HepG2 (cell line): ENCODE results near the gene NDUFS1. TPM values are rescaled to one million over a fixed set of nuclear protein-coding genes. Genes with fewer than 3 reads are reported as not detected.

Source experiments
- ARID5B ChIP-seq: IDR thresholded peaks from 2 replicates; pipeline ENCODE4 v1.4.0; 2020; ENCODE audit warnings: mild to moderate bottlenecking, missing genetic modification reagents
- ARNT2 ChIP-seq: sonication (generic); formaldehyde crosslinking; IDR thresholded peaks from 2 replicates; pipeline ENCODE4 v1.8.0; 2022; ENCODE audit warnings: mild to moderate bottlenecking, low read depth, missing genetic modification reagents, moderate library complexity
- FOXJ3 ChIP-seq: sonication (generic); formaldehyde crosslinking; IDR thresholded peaks from 2 replicates; pipeline ENCODE4 v1.4.0; 2020; ENCODE audit warnings: missing genetic modification reagents, mild to moderate bottlenecking, borderline replicate concordance
- IRX3 ChIP-seq: sonication (generic); formaldehyde crosslinking; IDR thresholded peaks from 2 replicates; pipeline ENCODE4 v1.8.1; 2023; ENCODE audit warnings: mild to moderate bottlenecking, low read depth, missing genetic modification reagents, borderline replicate concordance
- MXD4 ChIP-seq: IDR thresholded peaks from 2 replicates; pipeline ENCODE4 v1.6.1; 2016; ENCODE audit warnings: mild to moderate bottlenecking, missing biosample characterization, missing genetic modification reagents
- MZF1 ChIP-seq: sonication (generic); formaldehyde crosslinking; IDR thresholded peaks from 2 replicates; pipeline ENCODE4 v1.8.1; 2023; ENCODE audit warnings: mild to moderate bottlenecking, missing genetic modification reagents, borderline replicate concordance
- NFKBIZ ChIP-seq: IDR thresholded peaks from 2 replicates; pipeline ENCODE4 v1.6.1; 2018; ENCODE audit warnings: missing genetic modification reagents, missing compliant biosample characterization
- PLSCR1 ChIP-seq: sonication (generic); formaldehyde crosslinking; IDR thresholded peaks from 2 replicates; pipeline ENCODE4 v1.5.0; 2020; ENCODE audit warnings: missing genetic modification reagents, mild to moderate bottlenecking, borderline replicate concordance
- PPARG ChIP-seq: conservative IDR thresholded peaks from 2 replicates; pipeline ENCODE4 v1.6.1; 2016; ENCODE audit warnings: missing biosample characterization, missing genetic modification reagents
- RARG ChIP-seq: sonication (generic); formaldehyde crosslinking; IDR thresholded peaks from 2 replicates; pipeline ENCODE4 v1.4.0; 2020; ENCODE audit warnings: low read depth, mild to moderate bottlenecking, missing genetic modification reagents
- SMAD3 ChIP-seq: sonication (generic); formaldehyde crosslinking; IDR thresholded peaks from 2 replicates; pipeline ENCODE4 v1.4.0; 2020; ENCODE audit warnings: missing genetic modification reagents
- SSRP1 ChIP-seq: IDR thresholded peaks from 2 replicates; pipeline ENCODE4 v1.6.1; 2016; ENCODE audit warnings: control low read depth
- TCF7L2 ChIP-seq: IDR thresholded peaks from 2 replicates; pipeline ENCODE4 v1.6.1; 2011; ENCODE audit warnings: mild to moderate bottlenecking, low read depth, low read length, moderate library complexity
- TSC22D2 ChIP-seq: sonication (generic); formaldehyde crosslinking; IDR thresholded peaks from 2 replicates; pipeline ENCODE4 v1.5.1; 2020; ENCODE audit warnings: missing genetic modification reagents, mild to moderate bottlenecking, borderline replicate concordance
- ZHX2 ChIP-seq, 2 experiments: sonication (generic) in 1 of 2; formaldehyde crosslinking in 1 of 2; IDR thresholded peaks; 2 replicates each; pipeline versions ENCODE4 v1.6.1 to v1.9.0; 2014 to 2022; ENCODE audit warnings: antibody characterized with exemption in 1 of 2, borderline replicate concordance in 1 of 2, inconsistent platforms in 1 of 2, low read depth in 1 of 2, missing genetic modification reagents in 1 of 2
- ZNF10 ChIP-seq: sonication (generic); formaldehyde crosslinking; IDR thresholded peaks from 2 replicates; pipeline ENCODE4 v1.4.0; 2020; ENCODE audit warnings: mild to moderate bottlenecking, low read depth, missing genetic modification reagents, borderline replicate concordance
- ZNF124 ChIP-seq: sonication (generic); formaldehyde crosslinking; IDR thresholded peaks from 2 replicates; pipeline ENCODE4 v1.4.0; 2020; ENCODE audit warnings: missing genetic modification reagents
- ZNF282 ChIP-seq: fragments of 450-650 bp; IDR thresholded peaks from 2 replicates; pipeline ENCODE4 v1.6.1; 2018; ENCODE audit not compliant: partially characterized antibody
- ZNF331 ChIP-seq: sonication (generic); formaldehyde crosslinking; IDR thresholded peaks from 2 replicates; pipeline ENCODE4 v1.4.0; 2020; ENCODE audit warnings: missing genetic modification reagents
- ZNF792 ChIP-seq: IDR thresholded peaks from 2 replicates; pipeline ENCODE4 v1.6.1; 2016
- polyA plus RNA-seq, 8 experiments: library from polyadenylated mRNA; depleted of rRNA in 3 of 8; stranded (reverse) in 7 of 8; unstranded in 1 of 8; fragments of >200 nt; fragmentation: Illumina TruSeq in 4 of 8; extraction: Trizol in 4 of 8; gene quantifications; 2 replicates each; pipeline versions ENCODE4 v1.2.1 to v1.2.3, GENCODE V29; 2011 to 2016; ENCODE audit warnings: low read depth in 4 of 8, missing spikeins in 1 of 8, mixed read lengths in 1 of 8; ENCODE audit not compliant: insufficient read depth in 1 of 8
- total RNA-seq, 5 experiments: library from RNA; depleted of rRNA; stranded (reverse); fragments of >200 nt; fragmentation: Illumina TruSeq; extraction: Trizol; gene quantifications; 2 replicates each; pipeline ENCODE4 v1.2.3, GENCODE V29; 2016; ENCODE audit warnings: low read depth in 1 of 5

Gene NDUFS1
- total and polyA plus RNA-seq, 2 of the 13 experiments (the other 11 are each of a cell fraction or from before 2014, with no cell fraction given) = 139 to 242 TPM

GRCh38 chr2:206160125-206160806, 1.0 kb upstream of the NDUFS1 start (continued):
- no peak for TF ChIP-seq PLSCR1
- TF ChIP-seq ZHX2 (IDR thresholded peaks at IDR 0.05; ENCODE audit: low read depth) = no peak
- no peak for TF ChIP-seq ZHX2 (CRISPR knock-in tag; IDR thresholded peaks at IDR 0.05; ENCODE audit: borderline replicate concordance)
- TF ChIP-seq NFKBIZ (CRISPR knock-in tag) = 0 out of 2 replicates have a peak, but pooled peaks have one; percentile 45
- no peak for TF ChIP-seq ZNF282
- no peak for TF ChIP-seq PPARG (CRISPR knock-in tag)
- TF ChIP-seq ARNT2 (CRISPR knock-in tag) = no peak
- TF ChIP-seq RARG (CRISPR knock-in tag) = no peak
- TF ChIP-seq ZNF331 (CRISPR knock-in tag) = no peak
- no peak; the same call in 1 of the 2 replicates for TF ChIP-seq ZNF792 (CRISPR knock-in tag)
- TF ChIP-seq MXD4 = no peak
- TF ChIP-seq TCF7L2 = no peak
- TF ChIP-seq ZNF124 = no peak
- no peak for TF ChIP-seq IRX3 (CRISPR knock-in tag)
- TF ChIP-seq ARID5B (CRISPR knock-in tag) = no peak
- TF ChIP-seq FOXJ3 (CRISPR knock-in tag) = no peak
- TF ChIP-seq SMAD3 (CRISPR knock-in tag) = no peak
- TF ChIP-seq ZNF10 = no peak
- 0 out of 2 replicates have a peak, but pooled peaks have one; percentile 70 for TF ChIP-seq SSRP1 (CRISPR knock-in tag)
- TF ChIP-seq TSC22D2 (CRISPR knock-in tag) = no peak
- TF ChIP-seq MZF1 = no peak
